ENCODE results near the gene CCDC180.
"Not testable (repeated sequence)": the region's sequence is repeated elsewhere in the genome, so short reads cannot be mapped to it uniquely, and the experiment has no call there.

Gene CCDC180

DNA sequence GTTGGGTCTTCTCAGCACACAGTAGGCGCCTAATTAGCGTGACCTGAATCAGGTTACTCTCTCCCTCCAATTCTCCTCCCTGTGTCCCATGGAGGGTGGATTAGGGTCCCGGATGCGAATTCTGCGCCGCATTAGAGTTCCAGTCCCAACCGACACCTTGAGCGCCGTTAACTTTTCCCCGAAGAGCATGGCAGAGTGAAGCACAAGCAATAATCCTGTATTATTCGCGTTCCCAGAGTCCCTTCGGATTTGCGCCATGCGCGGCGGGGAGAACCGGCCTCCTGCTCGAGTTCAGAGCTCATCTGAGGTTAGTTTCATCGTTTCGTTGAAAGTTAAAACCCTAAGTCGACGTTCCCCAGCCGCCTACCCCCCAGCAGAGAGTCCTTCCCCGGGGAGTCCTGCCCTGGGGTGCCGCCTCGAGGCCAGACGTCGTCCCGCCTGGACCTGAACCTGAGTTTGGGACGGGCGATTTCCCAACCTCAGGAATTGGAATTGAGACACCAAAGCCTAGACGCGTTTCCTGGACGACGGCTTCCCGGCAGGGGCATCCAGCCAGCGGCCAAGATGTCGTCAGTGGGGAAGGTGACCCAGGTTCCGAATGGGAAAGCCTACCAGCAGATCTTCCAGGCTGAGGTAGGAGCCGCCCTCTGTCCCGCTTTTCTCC lies at the start of gene CCDC180:
Gene CCDC180, plus strand, starts transcription at position 160 of the 664 bp plus-strand sequence. Its CDS starts 405 bp downstream, at position 565.
- peak; percentile 18 for DNase-seq (ENCODE audit: low read depth)

GRCh38 chr9:97259834-97260514 lies 47.5 kb upstream of the CCDC180 start:
- DNase-seq (ENCODE audit: low read depth), result not testable (repeated sequence)

GRCh38 chr9:97271292-97271691 lies 36.2 kb upstream of the CCDC180 start:
- DNase-seq (ENCODE audit: low read depth), result no peak

DNA sequence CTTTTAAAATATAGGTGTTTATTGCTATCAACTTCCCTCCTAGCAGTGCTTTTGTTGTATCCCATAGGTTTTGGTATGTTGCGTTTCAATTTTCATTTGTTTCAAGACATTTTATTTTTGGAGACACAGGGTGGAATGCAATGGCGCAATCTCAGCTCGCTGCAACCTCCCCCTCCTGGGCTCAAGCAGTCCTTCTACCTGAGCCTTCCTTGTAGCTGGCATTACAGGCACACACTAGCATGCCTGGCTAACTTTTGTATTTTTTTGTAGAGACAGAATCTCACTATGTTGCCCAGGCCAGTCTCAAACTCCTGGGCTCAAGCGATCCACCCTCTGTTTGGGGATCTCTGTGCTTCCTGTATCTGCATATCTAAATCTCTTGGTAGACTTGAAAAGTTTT lies 35.4 kb upstream of the CCDC180 start:
- DNase-seq (ENCODE audit: low read depth), result no peak

DNA sequence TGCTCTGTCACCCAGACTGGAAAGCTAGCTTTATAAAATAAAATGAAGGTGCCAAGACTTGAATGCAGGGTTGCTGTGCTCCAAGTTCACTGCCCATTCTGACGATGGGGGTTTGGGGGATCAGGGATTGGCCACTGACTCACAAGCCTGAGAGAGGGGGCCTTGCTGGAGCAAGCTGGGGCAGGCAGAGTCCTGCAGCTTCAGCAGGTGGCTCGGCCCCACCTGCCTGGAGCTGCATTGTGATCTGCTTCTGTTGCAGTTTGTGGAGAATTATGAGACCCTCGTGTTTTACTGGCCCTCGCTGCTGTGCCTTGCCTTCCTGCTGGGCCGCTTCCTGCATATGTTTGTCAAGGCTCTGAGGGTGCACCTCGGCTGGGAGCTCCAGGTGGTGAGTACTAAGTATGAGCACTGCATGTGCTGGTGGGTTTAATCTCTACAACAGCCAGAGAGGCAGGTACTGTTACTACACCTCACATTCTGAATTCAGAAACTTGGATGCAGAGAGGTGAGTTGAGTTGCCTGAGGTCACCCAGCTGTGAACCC lies 31.1 kb upstream of the CCDC180 start:
- no peak for DNase-seq (ENCODE audit: low read depth)

DNA sequence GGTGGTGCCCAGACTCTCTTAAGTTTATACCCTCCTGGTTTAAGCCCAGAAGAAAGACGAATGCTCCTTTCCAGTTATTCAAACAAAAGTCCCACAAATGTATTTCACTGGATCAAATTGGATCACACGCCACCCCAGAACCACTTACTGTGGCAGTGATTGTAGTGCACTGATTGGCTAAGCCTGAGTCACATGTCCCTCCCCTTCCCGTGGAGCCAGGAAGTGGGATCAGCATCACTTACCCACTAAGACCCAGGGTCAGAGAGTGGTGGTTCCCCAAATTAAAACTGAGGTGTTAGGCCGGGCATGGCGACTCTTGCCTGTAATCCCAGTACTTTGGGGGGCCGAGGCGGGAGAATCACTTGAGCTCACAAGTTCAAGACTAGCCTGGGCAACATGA lies 29.5 kb upstream of the CCDC180 start:
- no peak for DNase-seq (ENCODE audit: low read depth)

- DNase-seq (ENCODE audit: low read depth), result no peak
These were observed 26.6 kb upstream of the CCDC180 start for GRCh38 chr9:97280755-97281330.

DNA sequence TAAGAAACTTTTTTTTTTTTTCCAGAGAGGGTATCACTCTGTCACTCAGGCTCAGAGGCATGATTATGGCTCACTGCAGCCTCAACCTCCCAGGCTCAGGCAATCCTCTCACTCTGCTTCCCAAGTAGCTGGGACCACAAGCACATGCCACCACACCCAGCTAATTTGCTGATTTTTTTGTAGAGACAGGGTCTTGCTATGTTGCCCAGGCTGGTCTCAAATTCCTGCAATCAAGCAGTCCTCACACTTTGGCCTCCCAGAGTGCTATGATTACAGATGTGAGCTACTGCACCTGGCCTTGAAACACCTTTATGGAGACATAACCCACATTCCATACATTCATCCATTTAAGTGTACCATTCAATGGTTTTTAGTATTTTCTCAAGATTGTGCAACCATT lies 23.7 kb upstream of the CCDC180 start:
- no peak for DNase-seq (ENCODE audit: low read depth)

GRCh38 chr9:97284798-97285197 lies 22.7 kb upstream of the CCDC180 start:
- no peak for DNase-seq (ENCODE audit: low read depth)

GRCh38 chr9:97292200-97292599 lies 15.3 kb upstream of the CCDC180 start:
- no peak for DNase-seq (ENCODE audit: low read depth)

- peak; percentile 57 for DNase-seq (ENCODE audit: low read depth)
These were observed 14.2 kb upstream of the CCDC180 start for GRCh38 chr9:97293207-97293721.

GRCh38 chr9:97293818-97294217 lies 13.6 kb upstream of the CCDC180 start:
- DNase-seq (ENCODE audit: low read depth), result no peak

DNA sequence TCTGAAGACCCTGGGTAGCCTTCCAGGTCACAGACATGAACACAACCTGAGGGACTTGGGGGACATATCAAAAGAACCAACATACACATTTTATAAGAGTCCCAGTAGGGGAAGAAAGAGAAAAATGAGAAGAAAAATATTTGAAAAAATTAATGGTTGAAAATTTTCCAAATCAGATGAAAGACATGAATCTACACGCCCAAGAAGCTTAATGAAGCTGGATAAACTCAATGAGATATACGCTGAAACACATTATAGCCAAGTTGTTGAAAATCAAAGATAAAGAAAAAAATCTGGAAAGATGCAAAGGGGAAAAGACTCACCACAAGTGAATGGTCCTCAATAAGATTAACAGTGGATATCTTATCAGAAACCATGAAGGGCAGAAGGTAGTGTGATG lies 9.6 kb upstream of the CCDC180 start:
- no peak for DNase-seq (ENCODE audit: low read depth)

GRCh38 chr9:97299809-97300414 lies 7.5 kb upstream of the CCDC180 start:
- no peak for DNase-seq (ENCODE audit: low read depth)

DNA sequence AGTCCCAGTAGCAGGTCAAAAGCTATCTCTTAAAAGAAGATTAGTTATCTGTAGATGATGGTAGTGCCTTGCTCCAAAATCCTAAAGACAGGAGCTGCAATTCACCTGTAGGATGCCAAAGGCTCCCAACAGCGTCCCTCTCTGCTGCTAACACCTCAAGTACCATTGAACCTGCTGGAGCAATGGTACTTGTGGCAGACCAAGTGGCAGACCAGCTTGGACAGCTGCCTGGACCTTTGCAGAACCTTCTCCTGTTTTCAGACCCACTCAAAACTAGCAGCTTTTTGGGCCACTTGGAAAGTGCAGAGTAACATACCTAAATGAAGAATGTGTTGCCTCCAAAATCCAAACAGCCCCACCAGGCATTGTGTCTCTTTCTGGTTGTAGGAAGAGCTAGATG lies 6.9 kb upstream of the CCDC180 start:
- DNase-seq (ENCODE audit: low read depth), result no peak

DNA sequence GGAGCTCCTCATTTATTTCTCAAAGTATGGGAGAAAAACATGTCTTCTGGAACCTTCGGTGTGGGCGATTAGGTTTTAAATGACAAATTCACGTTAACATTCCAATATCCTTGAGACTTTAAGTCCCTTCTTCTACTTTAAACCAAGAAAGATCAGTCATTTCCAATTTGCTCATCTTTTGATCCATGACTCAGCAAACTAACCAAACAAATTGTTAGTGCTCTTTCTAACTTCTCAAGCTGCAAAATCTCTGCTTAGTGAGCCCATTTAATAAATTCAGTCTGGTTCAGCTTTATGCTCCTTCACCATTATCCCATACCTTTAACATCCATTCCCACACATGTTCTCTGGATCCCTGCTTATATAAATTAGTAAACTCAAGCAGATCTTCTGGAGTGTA lies 5.5 kb upstream of the CCDC180 start:
- DNase-seq (ENCODE audit: low read depth), result no peak

DNA sequence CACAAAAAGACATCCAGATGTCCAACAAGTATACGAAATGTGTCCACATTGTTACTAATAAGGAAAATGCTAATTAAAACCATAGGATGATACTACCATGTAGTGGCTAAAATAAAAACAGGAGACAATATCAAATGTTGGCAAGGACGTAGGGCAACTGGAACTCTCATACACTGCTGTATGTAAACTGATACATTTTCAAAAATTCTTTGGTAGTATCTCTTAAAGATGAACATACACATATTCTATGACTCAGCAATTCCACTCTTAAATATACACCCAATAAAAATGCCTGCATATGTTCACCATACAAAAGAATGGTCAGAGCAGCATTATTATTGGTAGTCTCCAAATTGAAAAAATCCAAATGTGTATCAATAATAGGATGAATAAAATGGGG lies 2.9 kb upstream of the CCDC180 start:
- DNase-seq (ENCODE audit: low read depth), result no peak

- no peak for DNase-seq (ENCODE audit: low read depth)
These were observed 1.8 kb upstream of the CCDC180 start for GRCh38 chr9:97305501-97306298.

DNA sequence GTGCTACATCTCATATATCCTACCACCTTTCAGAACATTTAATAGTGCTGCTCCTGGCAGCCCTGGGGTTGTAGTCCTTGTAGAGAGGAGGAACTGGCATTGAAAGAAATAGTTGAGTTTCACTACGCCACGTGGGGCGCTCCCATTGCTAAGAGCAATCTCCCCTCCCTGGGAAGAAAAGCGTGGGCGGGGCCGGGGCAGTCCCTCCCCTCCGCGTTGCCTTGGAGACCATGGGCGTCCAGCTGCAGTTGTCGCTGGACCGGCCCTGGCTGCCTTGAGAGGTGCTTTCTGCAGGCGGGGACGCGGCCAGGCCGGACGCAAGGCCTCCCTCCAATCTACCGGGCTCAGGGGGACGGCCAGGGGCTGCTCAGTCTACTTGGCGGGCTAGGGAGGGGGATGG lies 368 bp upstream of the CCDC180 start:
- DNase-seq (ENCODE audit: low read depth), result peak; percentile 36

- no peak for DNase-seq (ENCODE audit: low read depth)
These were observed 1.8 kb downstream of the CCDC180 start for GRCh38 chr9:97309260-97309659.

DNA sequence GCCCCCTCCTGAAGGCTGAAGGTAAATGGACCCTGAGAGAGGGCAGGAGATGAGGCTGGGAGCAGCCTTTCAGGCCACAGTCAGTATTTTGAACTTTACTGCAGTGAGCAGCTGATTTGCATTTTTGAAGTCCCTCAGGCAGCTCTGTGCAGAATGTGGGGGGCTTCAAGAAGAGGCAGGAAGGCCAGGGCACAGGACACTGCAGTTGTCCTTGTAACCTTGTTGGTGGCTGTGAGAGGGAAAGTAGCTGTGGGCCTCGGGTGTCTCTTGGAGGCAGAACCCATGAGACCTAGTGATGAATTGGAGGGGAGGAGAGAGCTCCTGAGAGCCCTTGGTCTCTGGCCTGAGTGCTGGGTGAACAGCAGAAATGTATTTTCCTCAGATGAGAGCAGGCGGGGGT lies 2.6 kb downstream of the CCDC180 start:
- no peak for DNase-seq (ENCODE audit: low read depth)

DNA sequence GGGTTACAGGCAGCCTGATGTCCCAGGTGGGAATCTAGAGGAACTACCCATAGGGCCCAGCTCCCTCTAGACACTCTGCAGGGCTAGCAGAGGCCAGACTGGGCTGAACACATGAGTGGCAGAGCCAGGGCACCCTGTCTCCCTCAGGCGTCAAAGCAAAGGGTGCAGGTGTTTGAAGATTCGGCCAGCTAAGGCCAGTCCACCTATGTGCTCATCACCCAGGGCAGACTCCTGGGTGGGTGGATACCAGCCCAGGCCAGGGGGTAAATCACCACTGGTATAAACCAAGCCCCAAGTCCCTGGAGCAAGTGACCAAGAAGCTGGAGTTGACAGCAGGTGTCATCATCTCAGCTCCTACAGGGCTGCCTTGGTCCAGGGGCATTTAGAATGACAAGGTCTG lies 3.4 kb downstream of the CCDC180 start:
- DNase-seq (ENCODE audit: low read depth), result no peak
